Adipose tissue (tissue), 3 donors: ENCODE measurements around the gene ST8SIA6. TPM values are rescaled to one million over a fixed set of nuclear protein-coding genes. Genes with fewer than 3 reads are reported as not detected.
"Not testable (repeated sequence)": the region's sequence is repeated elsewhere in the genome, so short reads cannot be mapped to it uniquely, and the experiment has no call there.

Experiments used
- H3K27ac ChIP-seq: one replicate; pipeline ENCODE4 v1.5.1; 2013; ENCODE audit warnings: low read depth, low read length
- WGBS, 3 donors: extraction: QIAGEN DNeasy Blood & Tissue Kit; methylation state at CpG; one replicate each; pipeline ENCODE4 v1.1.7; 2013; 5-methylcytosine and 5-hydroxymethylcytosine counted together
- polyA plus RNA-seq, 3 donors: library from polyadenylated mRNA; stranded (reverse); fragments of 200-250 nt; gene quantifications; one replicate each; pipeline ENCODE4 v1.2.3, GENCODE V29; 2013
- donor health status: healthy with polysubstance abuse.
- donor health status: Bipolar disorder and iron deficiency.
- donor health status: healthy.

Gene ST8SIA6
- polyA plus RNA-seq, 3 donors: 0.10 to 0.56 (median 0.33) TPM

GRCh38 chr10:17409170-17409733, 45.1 kb downstream of the ST8SIA6 start:
- no peak overlapping the region for H3K27ac ChIP-seq
- 94 to 95% (median 95%) methylated on average over 5 of the region's 5 CpGs for WGBS, 3 donors

- no peak overlapping the region for H3K27ac ChIP-seq
- 73 to 84% (median 80%) methylated on average over 5 of the region's 5 CpGs for WGBS, 3 donors
These were observed 47.3 kb downstream of the ST8SIA6 start for GRCh38 chr10:17407047-17407446.

- H3K27ac ChIP-seq: no peak overlapping the region
- 60 to 72% (median 68%) methylated on average over 7 of the region's 7 CpGs for WGBS, 3 donors
These were observed 48.2 kb downstream of the ST8SIA6 start for GRCh38 chr10:17406036-17406834.

GRCh38 chr10:17403161-17403560, 51.2 kb downstream of the ST8SIA6 start:
- 76 to 84% (median 77%) methylated on average over 4 of the region's 4 CpGs for WGBS, 3 donors
- H3K27ac ChIP-seq: no peak overlapping the region

GRCh38 chr10:17402040-17402439, 52.4 kb downstream of the ST8SIA6 start:
- 80 to 100% (median 89%) methylated on average over 1 of the region's 2 CpGs for WGBS, 3 donors
- H3K27ac ChIP-seq: not testable (repeated sequence)

GRCh38 chr10:17396004-17396403, 58.4 kb downstream of the ST8SIA6 start:
- WGBS, 3 donors: 93 to 99% (median 93%) methylated on average over 3 of the region's 3 CpGs
- H3K27ac ChIP-seq: no peak overlapping the region

GRCh38 chr10:17394854-17395253, 59.5 kb downstream of the ST8SIA6 start:
- H3K27ac ChIP-seq: no peak overlapping the region
- 41 to 76% (median 42%) methylated on average over 6 of the region's 6 CpGs for WGBS, 3 donors

GRCh38 chr10:17387861-17388503, 66.4 kb downstream of the ST8SIA6 start:
- WGBS, 3 donors: 16 to 70% (median 56%) methylated on average over 6 of the region's 6 CpGs
- no peak overlapping the region for H3K27ac ChIP-seq

- WGBS, 3 donors: 85 to 95% (median 93%) methylated on average over 15 of the region's 15 CpGs
- H3K27ac ChIP-seq: no peak overlapping the region
These were observed 67.7 kb downstream of the ST8SIA6 start for GRCh38 chr10:17386616-17387075.

- H3K27ac ChIP-seq: no peak overlapping the region
- 87 to 97% (median 97%) methylated on average over 18 of the region's 18 CpGs for WGBS, 3 donors
These were observed 68.4 kb downstream of the ST8SIA6 start for GRCh38 chr10:17386021-17386420.

GRCh38 chr10:17385066-17385465, 69.3 kb downstream of the ST8SIA6 start:
- WGBS, 3 donors: 59 to 74% (median 74%) methylated on average over 6 of the region's 6 CpGs
- H3K27ac ChIP-seq: no peak overlapping the region

- H3K27ac ChIP-seq: no peak overlapping the region
- 37 to 53% (median 48%) methylated on average over 7 of the region's 7 CpGs for WGBS, 3 donors
These were observed 70.4 kb downstream of the ST8SIA6 start for GRCh38 chr10:17383801-17384555.

- WGBS, 3 donors: 25 to 69% (median 52%) methylated on average over 4 of the region's 4 CpGs
These were observed 72.8 kb downstream of the ST8SIA6 start for GRCh38 chr10:17381502-17382142.

GRCh38 chr10:17380888-17381287, 73.5 kb downstream of the ST8SIA6 start:
- 45 to 86% (median 78%) methylated on average over 5 of the region's 5 CpGs for WGBS, 3 donors
- H3K27ac ChIP-seq: no peak overlapping the region

More at GRCh38 chr10:17381502-17382142, 72.8 kb downstream of the ST8SIA6 start:
- no peak overlapping the region for H3K27ac ChIP-seq

GRCh38 chr10:17380016-17380415, 74.4 kb downstream of the ST8SIA6 start:
- WGBS, 3 donors: 20 to 60% (median 48%) methylated on average over 1 of the region's 1 CpG
- no peak overlapping the region for H3K27ac ChIP-seq

- WGBS, 3 donors: 69 to 76% (median 74%) methylated on average over 6 of the region's 6 CpGs
These were observed 75.2 kb downstream of the ST8SIA6 start for GRCh38 chr10:17379151-17379690.

GRCh38 chr10:17375936-17376584, 78.3 kb downstream of the ST8SIA6 start:
- no peak overlapping the region for H3K27ac ChIP-seq
- 79 to 89% (median 81%) methylated on average over 10 of the region's 10 CpGs for WGBS, 3 donors

More at GRCh38 chr10:17379151-17379690, 75.2 kb downstream of the ST8SIA6 start:
- no peak overlapping the region for H3K27ac ChIP-seq
